ENCODE data around the gene CCL4L2.
"Not testable (repeated sequence)": the region's sequence is repeated elsewhere in the genome, so short reads cannot be mapped to it uniquely, and the experiment has no call there.

Gene CCL4L2

GRCh38 chr17:36210439-36211211, at the start of gene CCL4L2:
Gene CCL4L2 (plus strand): TSS chr17:36211063.
- DNase-seq (ENCODE audit: low read depth in 2 of 2) = not testable (repeated sequence)

DNA sequence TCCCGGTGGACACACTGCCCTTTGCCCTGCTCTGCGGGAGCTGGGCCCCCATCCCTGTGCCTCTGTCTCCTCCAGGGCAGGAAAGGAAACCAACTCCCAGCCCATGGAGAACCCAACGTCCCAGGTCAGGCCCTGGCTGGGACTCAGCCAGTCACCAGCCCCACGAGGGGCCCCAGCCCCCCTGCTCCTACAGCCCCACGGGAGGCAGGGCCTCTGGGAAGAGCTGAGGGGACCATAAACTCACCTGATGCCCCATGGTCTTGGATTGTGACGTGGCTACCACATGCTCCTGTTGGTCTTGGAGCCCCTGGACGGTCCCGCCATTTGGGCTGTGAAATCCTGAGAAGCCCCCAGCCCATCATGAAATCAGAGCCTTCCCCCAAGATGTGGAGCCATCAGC, 42.0 kb upstream of the CCL4L2 start:
- DNase-seq (ENCODE audit: low read depth in 2 of 2) = not testable (repeated sequence)

- DNase-seq (ENCODE audit: low read depth in 2 of 2) = not testable (repeated sequence)
Measured at GRCh38 chr17:36176536-36176935, 34.3 kb upstream of the CCL4L2 start, which contains the start of gene TBC1D3B. Gene TBC1D3B (minus strand): TSS chr17:36176636. CDS start chr17:36175050, 1,586 bp downstream.

- DNase-seq (ENCODE audit: low read depth in 2 of 2) = not testable (repeated sequence)
Measured at GRCh38 chr17:36181446-36182175, 29.3 kb upstream of the CCL4L2 start.

GRCh38 chr17:36182176-36183000, 28.5 kb upstream of the CCL4L2 start:
- DNase-seq (ENCODE audit: low read depth in 2 of 2) = no peak

GRCh38 chr17:36183001-36183971, 27.6 kb upstream of the CCL4L2 start:
- DNase-seq (ENCODE audit: low read depth in 2 of 2) = no peak

DNA sequence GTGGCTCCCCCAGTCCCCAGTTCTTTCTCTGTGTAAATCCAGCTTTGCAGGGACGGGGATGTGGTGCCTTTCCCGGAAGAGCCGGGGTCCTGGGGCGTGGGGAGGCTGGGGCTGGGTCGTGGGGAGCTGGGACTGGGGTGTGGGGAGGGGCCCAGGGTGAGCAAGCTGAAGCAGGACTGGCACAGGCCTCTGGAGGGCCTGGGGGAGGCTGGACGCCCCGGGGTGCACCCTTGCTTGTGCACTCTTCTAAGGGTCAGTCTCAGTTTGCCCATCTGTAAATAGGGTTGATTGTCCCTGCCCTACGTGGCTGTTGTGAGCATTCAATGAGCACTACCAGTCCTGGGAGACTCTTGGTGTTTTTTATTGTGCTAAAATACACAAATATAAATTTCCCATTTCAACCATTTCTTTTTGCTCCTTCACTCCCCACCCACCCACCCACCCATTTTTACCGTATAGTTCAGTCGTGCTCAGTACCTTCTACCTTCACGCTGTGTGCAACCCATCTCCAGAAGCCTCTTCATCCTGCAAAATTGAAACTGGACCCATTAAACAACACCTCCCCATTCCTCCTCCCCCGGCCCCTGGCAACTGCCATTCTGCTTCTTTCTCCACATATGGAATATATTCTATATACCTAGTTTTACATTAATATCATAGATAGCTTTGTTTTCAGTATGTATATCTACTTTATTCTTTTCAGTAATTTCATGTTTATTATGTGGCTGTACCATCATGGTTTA, 26.7 kb upstream of the CCL4L2 start:
- DNase-seq (ENCODE audit: low read depth in 2 of 2) = no peak

GRCh38 chr17:36185416-36185815, 25.4 kb upstream of the CCL4L2 start:
- no peak for DNase-seq (ENCODE audit: low read depth in 2 of 2)

- DNase-seq (ENCODE audit: low read depth in 2 of 2) = not testable (repeated sequence)
Measured at GRCh38 chr17:36186810-36187763, 23.8 kb upstream of the CCL4L2 start.

- DNase-seq (ENCODE audit: low read depth in 2 of 2) = not testable (repeated sequence)
Measured at GRCh38 chr17:36187943-36188665, 22.8 kb upstream of the CCL4L2 start.

DNA sequence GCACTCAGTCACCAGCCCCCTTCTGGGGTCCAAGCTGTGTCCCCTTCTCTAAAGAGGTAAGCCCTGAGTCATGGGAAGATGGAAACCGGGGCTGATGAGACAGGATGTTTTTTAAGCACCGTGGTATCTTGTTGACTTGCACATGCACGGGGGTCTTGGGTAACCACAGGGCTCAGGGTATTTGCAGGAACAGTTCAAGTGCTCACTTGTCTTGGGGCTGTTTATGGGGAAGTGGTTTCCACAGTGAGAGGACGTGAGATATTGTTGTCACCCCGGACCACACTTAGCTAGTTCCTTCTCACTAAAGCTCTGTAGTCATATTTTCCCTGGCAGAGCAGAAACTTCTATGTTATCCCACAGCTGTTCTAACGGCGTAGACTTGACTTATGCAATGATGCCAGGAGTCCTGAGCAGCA, 22.0 kb upstream of the CCL4L2 start:
- no peak for DNase-seq (ENCODE audit: low read depth in 2 of 2)

GRCh38 chr17:36189993-36190392, 20.9 kb upstream of the CCL4L2 start:
- not testable (repeated sequence) for DNase-seq (ENCODE audit: low read depth in 2 of 2)

- DNase-seq (ENCODE audit: low read depth in 2 of 2) = not testable (repeated sequence)
Measured at GRCh38 chr17:36190549-36191330, 20.1 kb upstream of the CCL4L2 start.

GRCh38 chr17:36193216-36193775, 17.6 kb upstream of the CCL4L2 start:
- no peak for DNase-seq (ENCODE audit: low read depth in 2 of 2)

DNA sequence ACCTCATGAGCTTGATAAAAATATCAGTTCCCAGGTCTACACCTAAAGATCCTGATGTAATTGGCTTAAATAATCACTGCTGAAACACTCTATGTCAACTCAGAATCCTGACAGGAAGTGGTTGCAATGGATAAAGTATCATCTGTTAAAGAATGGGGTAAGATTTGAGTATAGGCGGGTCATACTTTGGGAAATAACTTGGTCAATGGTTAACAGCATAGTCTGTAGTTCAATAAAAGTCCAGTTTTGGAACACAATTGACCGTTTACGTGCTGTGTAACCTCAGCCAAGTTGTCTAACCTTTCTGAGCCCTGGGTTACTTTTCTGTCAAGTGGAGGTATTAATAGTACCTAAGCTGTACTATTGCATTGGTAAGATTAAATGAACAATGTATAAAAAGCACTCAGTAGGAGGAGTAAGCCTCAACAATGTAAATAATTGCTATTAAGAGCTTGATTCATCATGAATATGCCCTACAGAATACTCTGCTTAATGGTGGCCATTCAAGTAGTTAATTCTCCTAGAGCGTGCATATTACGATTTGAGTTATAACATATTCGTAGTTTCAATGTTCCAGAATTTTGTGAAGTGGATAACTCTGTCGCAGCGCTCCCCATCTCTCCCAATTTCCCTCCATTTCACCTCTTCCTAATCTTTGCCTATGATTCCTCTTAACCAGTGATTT, 16.6 kb upstream of the CCL4L2 start:
- DNase-seq (ENCODE audit: low read depth in 2 of 2) = not testable (repeated sequence)

- DNase-seq (ENCODE audit: low read depth in 2 of 2) = not testable (repeated sequence)
Measured at GRCh38 chr17:36194832-36195433, 15.9 kb upstream of the CCL4L2 start.

Data from stimulated activated CD8-positive, alpha-beta memory T cell treated with anti-CD3 and anti-CD28 coated beads, Interleukin-7, amount 100 ng/mL, for 1 hour (primary cell).